ENCODE data around the gene B3GNT3.
A peak's percentile ranks its signal among the peaks of the same experiment; 100 is the strongest.

B3GNT3 gene

GRCh38 chr19:17831419-17831888 is 36.5 kb downstream of the B3GNT3 start:
- DNase-seq: peak in 1 of 51 donors; percentile 5

- DNase-seq: no peak
Measured at GRCh38 chr19:17832443-17833208, 37.7 kb downstream of the B3GNT3 start.

GRCh38 chr19:17834350-17835181 is 39.6 kb downstream of the B3GNT3 start:
- DNase-seq: no peak

GRCh38 chr19:17835182-17836006 is 40.5 kb downstream of the B3GNT3 start:
- no peak for DNase-seq

- no peak for DNase-seq
Measured at GRCh38 chr19:17836530-17836929, 41.6 kb downstream of the B3GNT3 start.

GRCh38 chr19:17837972-17838371 is 43.0 kb downstream of the B3GNT3 start:
- DNase-seq: no peak

- DNase-seq: no peak
Measured at GRCh38 chr19:17840019-17840418, 45.1 kb downstream of the B3GNT3 start.

- DNase-seq: no peak
Measured at GRCh38 chr19:17841371-17841809, 46.5 kb downstream of the B3GNT3 start.

DNA sequence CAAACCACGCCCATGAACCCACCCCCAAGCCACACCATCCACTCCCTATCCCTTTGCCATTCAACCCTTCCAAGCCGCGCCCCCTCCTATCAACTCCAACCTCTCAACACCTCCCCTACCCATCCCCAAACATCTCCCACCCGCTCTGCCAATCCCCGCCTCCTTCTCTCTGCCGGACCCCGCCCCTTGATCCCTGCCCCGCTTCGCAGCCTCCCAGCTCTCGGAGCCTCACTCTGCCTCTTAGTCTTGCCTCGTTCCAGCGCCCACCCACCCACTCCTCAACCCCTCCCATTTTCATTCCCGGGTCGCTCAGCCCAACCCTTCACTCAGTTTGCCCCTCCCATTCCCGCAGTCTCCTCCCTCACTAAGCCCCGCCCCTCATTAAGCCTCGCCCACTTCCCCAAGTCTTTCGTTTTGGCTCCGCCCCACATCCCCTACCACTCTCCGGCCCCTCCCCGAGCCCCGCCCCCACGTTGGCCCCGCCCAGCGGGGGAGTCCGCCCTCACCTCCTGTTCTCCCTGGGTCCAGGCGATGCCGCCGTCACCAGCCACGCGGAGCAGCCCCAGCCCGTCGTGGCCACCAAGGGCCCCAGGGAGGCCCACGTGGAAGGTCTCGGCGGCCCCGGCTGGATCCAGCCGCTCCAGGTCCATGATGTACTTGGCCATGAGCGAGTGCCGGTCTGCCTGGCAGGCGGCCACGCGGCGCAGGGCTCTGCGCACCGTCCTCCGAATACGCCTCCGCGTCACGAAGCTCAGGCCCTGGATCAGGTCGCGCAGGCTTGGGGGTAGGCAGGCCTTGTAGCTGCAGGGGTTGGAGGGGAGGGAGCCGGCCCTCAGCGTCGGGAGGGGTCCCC is 47.1 kb downstream of the B3GNT3 start:
- peak in 37 of 51 donors; percentile 3 to 78 (median 48) for DNase-seq

DNA sequence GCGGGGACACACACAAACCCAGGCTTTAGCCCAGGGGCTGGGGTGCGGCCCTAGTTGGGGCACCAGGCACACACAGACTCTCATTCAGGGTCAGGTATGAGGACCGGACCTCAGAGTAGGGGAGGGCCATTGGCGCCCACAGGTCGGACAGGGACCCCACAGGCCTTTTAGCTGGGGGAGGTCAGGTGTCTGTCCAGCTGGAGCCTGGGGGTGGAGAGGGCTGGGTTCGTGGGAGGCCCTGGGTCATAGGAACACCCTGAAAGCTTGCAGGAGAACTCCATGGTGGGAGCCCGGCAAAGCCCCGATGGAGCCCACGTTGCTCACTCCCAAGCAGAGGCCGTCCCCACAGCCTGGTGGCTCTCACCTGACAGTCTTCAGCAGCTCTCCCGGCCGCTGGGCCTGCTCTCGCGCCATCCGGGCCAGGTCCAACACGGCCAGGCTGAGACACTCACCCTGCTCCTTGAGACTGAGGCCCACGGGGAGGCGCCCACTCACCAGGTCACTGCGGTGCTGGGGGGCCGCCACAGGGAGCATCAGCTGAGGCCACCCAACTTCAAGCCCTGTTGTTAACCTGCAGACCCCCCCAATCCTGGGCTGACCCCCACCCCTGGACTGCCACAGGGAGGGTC is 47.8 kb downstream of the B3GNT3 start:
- DNase-seq: no peak

DNA sequence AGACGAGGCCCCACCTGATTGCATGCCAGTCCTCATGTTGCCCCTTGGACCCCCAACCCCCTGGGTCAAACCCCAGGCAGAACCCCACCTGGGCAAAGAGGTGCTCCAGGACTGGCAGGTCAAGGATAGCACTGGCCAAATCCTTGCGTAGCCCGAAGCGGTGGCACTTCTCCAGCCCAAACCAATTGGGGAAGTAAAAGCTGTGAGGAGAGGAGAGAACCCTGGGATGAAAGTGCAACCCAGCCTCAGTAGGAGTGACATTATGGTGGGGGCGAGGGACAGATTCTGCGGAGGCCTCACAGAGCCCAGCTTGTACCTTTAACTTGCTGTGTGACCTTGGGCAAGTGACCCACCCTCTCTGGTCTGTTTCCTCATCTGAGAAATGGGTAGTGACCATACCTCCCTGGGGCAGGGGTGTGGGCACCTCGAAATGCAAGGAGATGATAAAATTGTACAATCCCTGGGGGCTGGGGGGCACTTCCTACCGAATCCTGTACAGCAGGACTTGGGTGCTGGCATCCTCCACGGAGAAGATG is 48.4 kb downstream of the B3GNT3 start:
- DNase-seq: no peak

DNA sequence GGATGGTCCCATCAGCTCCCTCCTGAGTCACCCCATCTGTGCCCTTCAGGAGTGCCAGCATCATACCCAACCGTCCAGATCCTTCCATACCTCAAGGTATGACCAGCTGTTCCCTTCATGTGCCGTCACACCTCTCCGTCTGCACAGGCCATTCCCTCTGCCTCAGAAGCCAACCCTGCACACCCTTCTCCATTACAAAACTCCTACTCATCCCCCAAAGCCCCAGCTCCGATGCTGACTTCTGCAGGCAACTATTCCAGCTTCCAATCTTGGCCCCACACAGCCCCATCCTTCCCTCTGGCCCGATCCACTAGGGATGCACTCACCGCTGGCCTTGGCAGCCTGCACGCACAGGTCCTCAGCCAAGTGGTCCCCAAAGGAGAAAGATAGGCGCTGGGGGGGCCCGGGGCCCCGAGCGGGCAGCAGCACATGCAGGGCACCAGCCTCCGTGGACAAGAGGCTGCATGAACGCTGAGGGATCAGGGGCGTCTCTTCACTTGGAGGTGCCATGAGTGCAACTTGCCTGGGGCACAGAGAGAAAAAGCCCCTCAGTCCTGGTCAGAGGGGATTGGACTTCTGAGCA is 49.1 kb downstream of the B3GNT3 start:
- no peak for DNase-seq

- no peak for DNase-seq
Measured at GRCh38 chr19:17846146-17846545, 51.2 kb downstream of the B3GNT3 start.

- peak in 41 of 51 donors; percentile 14 to 76 (median 41) for DNase-seq
Measured at GRCh38 chr19:17847538-17848366, 52.8 kb downstream of the B3GNT3 start, which contains the start of gene JAK3. TSS of gene JAK3 (minus strand) at chr19:17847982. CDS start at chr19:17844417, 3,565 bp downstream.

DNA sequence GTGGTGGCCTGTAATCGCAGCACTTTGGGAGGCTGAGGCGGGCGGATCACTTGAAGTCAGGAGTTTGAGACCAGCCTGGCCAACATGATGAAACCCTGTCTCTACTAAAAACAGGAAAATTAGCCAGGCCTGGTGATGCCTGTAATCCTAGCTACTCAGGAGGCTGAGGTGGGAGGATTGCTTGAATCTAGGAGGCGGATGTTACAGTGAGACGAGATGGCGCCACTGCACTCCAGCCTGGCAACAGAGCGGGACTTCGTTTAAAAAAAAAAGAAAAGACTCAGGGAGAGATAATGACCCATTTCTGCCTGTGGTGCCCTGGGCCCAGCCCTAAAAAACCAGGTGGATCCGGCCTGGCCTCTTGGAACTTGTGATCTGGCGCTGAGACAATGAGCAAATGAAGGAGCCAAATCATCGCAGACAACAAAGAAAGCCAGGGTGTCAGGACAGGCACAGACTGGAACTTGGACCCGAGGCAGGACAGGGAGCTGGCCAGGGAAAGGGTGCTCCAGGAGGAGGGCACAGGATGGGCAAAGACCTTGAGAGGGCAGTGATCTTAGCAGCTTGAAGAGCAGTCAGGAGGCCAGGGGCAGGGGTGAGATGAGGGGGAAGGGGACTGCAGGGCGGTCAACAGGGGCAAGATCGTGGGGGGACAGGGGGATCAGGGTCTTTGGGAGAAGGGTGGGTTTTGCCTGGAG is 53.8 kb downstream of the B3GNT3 start:
- DNase-seq: no peak

DNA sequence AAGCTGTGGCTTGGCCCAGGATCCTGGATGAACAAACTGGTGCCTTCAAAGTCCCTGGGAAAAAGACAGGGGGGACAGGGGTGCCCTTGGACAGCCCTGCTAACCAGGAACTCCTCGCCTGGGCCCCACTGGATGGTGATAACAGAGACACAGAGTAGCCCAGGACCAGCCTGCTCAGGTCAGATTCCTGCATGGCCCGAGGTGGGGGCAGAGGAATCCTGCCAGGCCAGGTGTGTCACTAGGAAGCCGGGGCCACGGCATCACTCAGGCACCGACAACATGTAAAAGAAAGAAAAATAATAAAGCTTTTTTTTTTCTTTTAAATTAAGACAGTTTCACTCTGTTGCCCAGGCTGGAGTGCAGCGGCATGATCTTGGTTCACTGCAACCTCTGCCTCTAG is 59.1 kb downstream of the B3GNT3 start:
- DNase-seq: no peak

DNA sequence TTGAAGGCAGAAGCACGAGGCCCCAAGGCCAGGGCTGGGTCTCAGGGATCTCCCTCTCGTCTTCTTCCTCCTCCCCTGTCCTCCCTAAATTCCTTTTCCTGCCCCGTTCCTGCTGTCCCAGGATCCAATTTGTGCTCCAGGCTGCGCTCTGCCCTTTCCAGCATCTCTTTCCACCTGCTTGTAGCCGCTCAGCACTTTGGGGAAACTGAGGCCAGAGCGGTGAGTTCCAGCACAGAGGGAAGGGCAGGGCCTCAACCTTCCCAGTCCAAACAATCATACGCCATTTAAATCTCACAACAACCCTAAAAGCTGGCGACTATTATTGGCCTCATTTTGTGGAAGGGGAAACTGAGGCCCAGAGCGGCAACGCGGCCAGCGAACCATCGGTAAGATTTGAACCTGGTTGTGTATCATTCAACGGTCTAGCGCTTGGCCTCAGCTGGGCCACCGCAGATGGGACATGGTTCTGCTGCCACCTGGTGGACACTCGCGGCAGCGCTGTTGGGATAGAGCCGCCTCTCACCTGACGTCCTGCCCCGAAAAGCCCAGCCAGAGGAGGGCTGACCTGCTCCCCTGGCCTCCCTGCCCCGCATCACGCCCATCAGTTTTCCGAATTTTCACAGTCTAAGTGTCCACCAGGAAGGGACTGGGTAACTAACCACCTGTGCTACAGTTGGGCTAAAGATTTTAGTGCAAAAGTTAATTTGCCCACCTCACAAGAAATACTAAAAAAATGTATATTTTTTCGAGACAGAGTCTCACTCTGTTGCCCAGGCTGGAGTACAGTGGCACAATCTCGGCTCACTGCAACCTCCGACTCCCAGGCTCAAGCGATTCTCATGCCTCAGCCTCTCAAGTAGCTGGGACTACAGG is 60.6 kb downstream of the B3GNT3 start:
- peak in 50 of 51 donors; percentile 6 to 88 (median 62) for DNase-seq
